HepG2 (cell line): ENCODE measurements around the gene COX7A1. TPM values are rescaled to one million over a fixed set of nuclear protein-coding genes. Genes with fewer than 3 reads are reported as not detected.

Source experiments
- ATM ChIP-seq: fragments of 450-650 bp; IDR thresholded peaks from 2 replicates; pipeline ENCODE4 v1.7.1; 2017; ENCODE audit warnings: mild to moderate bottlenecking, borderline replicate concordance
- JUNB ChIP-seq: sonication (generic); formaldehyde crosslinking; IDR thresholded peaks from 2 replicates; pipeline ENCODE4 v1.8.0; 2022; ENCODE audit warnings: missing genetic modification reagents, mild to moderate bottlenecking, borderline replicate concordance
- KDM5B ChIP-seq: sonication (generic); formaldehyde crosslinking; IDR thresholded peaks from 2 replicates; pipeline ENCODE4 v1.4.0; 2020; ENCODE audit warnings: missing genetic modification reagents, mild to moderate bottlenecking, borderline replicate concordance
- NFYB ChIP-seq: sonication (generic); formaldehyde crosslinking; IDR thresholded peaks from 2 replicates; pipeline ENCODE4 v1.4.0; 2020; ENCODE audit warnings: missing genetic modification reagents
- WIZ ChIP-seq: sonication (generic); formaldehyde crosslinking; IDR thresholded peaks from 2 replicates; pipeline ENCODE4 v1.5.1; 2020; ENCODE audit warnings: mild to moderate bottlenecking, missing genetic modification reagents
- ZBTB44 ChIP-seq: sonication (generic); formaldehyde crosslinking; IDR thresholded peaks from 2 replicates; pipeline ENCODE4 v1.4.0; 2020; ENCODE audit warnings: missing genetic modification reagents
- ZNF101 ChIP-seq: sonication (generic); formaldehyde crosslinking; IDR thresholded peaks from 2 replicates; pipeline ENCODE4 v1.4.0; 2020; ENCODE audit warnings: mild to moderate bottlenecking, low read depth, missing genetic modification reagents, borderline replicate concordance
- ZNF124 ChIP-seq: sonication (generic); formaldehyde crosslinking; IDR thresholded peaks from 2 replicates; pipeline ENCODE4 v1.4.0; 2020; ENCODE audit warnings: missing genetic modification reagents
- ZNF564 ChIP-seq: sonication (generic); formaldehyde crosslinking; IDR thresholded peaks from 2 replicates; pipeline ENCODE4 v1.8.1; 2023; ENCODE audit warnings: mild to moderate bottlenecking, missing genetic modification reagents
- ZNF605 ChIP-seq: sonication (generic); formaldehyde crosslinking; IDR thresholded peaks from 2 replicates; pipeline ENCODE4 v1.8.0; 2022; ENCODE audit warnings: mild to moderate bottlenecking, missing genetic modification reagents
- ZNF609 ChIP-seq: sonication (generic); formaldehyde crosslinking; IDR thresholded peaks from 2 replicates; pipeline ENCODE4 v1.4.0; 2020; ENCODE audit warnings: mild to moderate bottlenecking, missing genetic modification reagents, borderline replicate concordance
- polyA plus RNA-seq, 8 experiments: library from polyadenylated mRNA; depleted of rRNA in 3 of 8; stranded (reverse) in 7 of 8; unstranded in 1 of 8; fragments of >200 nt; fragmentation: Illumina TruSeq in 4 of 8; extraction: Trizol in 4 of 8; gene quantifications; 2 replicates each; pipeline versions ENCODE4 v1.2.1 to v1.2.3, GENCODE V29; 2011 to 2016; ENCODE audit warnings: low read depth in 4 of 8, missing spikeins in 1 of 8, mixed read lengths in 1 of 8; ENCODE audit not compliant: insufficient read depth in 1 of 8
- total RNA-seq, 5 experiments: library from RNA; depleted of rRNA; stranded (reverse); fragments of >200 nt; fragmentation: Illumina TruSeq; extraction: Trizol; gene quantifications; 2 replicates each; pipeline ENCODE4 v1.2.3, GENCODE V29; 2016; ENCODE audit warnings: low read depth in 1 of 5
- TF ChIP-seq, protein P1 (sequence below): sonication (generic); formaldehyde crosslinking; IDR thresholded peaks from 2 replicates; pipeline ENCODE4 v1.8.0; 2022; ENCODE audit warnings: mild to moderate bottlenecking, missing genetic modification reagents, moderate library complexity
- TF ChIP-seq, protein P2 (sequence below): sonication (generic); formaldehyde crosslinking; IDR thresholded peaks from 2 replicates; pipeline ENCODE4 v1.4.0; 2020; ENCODE audit warnings: mild to moderate bottlenecking, missing genetic modification reagents

Gene COX7A1
- total and polyA plus RNA-seq, 2 of the 13 experiments (the other 11 are each of a cell fraction or from before 2014, with no cell fraction given), result not detected

DNA sequence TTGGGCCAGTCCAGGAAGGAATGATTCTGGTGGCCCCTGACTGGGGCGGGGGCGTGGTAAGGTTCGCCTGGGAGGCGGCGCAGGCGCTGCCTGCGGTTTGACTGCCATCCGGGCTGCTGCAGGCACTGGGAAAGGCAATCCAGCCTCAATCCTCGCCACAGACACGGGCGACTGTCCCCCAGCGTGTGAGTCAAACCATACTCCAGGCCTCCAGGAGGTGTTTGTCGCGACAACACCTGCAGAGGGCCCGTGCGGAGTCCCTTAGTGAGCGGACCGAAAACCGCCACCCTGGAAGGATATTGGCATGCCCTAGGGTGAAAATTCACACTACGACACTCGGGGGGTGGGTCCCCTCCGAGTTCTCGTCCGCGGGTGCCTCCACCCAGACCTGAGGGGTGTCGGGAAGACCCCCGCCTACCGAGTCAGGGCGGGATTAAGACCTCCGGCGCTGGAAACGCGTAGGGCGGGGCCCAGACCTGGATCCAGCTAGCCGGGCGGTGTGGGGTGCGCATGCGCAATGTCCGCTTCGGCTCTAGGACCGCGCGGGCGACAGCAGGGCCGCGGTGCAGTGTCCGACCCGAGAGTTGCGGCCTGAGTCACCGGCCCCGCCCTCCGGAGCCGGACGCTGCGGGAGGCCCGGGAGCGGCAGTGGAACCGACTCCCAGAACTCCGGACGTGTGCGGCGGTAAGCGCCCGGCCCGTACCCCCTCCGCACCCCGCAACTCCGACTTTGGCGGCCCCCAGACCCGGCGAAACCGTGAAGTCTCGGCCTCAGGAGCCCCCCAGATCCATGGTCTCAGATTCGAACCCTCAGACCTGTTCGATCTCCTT, 12.6 kb downstream of the COX7A1 start, which contains the start of gene CAPNS1 (continued):
- TF ChIP-seq KDM5B (CRISPR knock-in tag) (peak; percentile 54; the same call in 1 of the 2 replicates), ZNF609 (CRISPR knock-in tag) (0 out of 2 replicates have a peak, but pooled peaks have one; percentile 49), ZBTB44 (CRISPR knock-in tag) (no peak), ZNF124 (CRISPR knock-in tag) (no peak), ZNF101 (CRISPR knock-in tag) (no peak), ATM (no peak), NFYB (0 out of 2 replicates have a peak, but pooled peaks have one; percentile 34), WIZ (no peak), ZNF564 (peak; percentile 30; the same call in 1 of the 2 replicates), JUNB (CRISPR knock-in tag) (no peak), ZNF605 (peak; percentile 67)
- TF ChIP-seq, protein P1, sequence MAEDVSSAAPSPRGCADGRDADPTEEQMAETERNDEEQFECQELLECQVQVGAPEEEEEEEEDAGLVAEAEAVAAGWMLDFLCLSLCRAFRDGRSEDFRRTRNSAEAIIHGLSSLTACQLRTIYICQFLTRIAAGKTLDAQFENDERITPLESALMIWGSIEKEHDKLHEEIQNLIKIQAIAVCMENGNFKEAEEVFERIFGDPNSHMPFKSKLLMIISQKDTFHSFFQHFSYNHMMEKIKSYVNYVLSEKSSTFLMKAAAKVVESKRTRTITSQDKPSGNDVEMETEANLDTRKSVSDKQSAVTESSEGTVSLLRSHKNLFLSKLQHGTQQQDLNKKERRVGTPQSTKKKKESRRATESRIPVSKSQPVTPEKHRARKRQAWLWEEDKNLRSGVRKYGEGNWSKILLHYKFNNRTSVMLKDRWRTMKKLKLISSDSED (CRISPR knock-in tag), result no peak
- TF ChIP-seq, protein P2, sequence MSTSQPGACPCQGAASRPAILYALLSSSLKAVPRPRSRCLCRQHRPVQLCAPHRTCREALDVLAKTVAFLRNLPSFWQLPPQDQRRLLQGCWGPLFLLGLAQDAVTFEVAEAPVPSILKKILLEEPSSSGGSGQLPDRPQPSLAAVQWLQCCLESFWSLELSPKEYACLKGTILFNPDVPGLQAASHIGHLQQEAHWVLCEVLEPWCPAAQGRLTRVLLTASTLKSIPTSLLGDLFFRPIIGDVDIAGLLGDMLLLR (CRISPR knock-in tag), result no peak
